ENCODE measurements around the gene PIM3.
A peak's percentile ranks its signal among the peaks of the same experiment; 100 is the strongest.

PIM3 gene

DNA sequence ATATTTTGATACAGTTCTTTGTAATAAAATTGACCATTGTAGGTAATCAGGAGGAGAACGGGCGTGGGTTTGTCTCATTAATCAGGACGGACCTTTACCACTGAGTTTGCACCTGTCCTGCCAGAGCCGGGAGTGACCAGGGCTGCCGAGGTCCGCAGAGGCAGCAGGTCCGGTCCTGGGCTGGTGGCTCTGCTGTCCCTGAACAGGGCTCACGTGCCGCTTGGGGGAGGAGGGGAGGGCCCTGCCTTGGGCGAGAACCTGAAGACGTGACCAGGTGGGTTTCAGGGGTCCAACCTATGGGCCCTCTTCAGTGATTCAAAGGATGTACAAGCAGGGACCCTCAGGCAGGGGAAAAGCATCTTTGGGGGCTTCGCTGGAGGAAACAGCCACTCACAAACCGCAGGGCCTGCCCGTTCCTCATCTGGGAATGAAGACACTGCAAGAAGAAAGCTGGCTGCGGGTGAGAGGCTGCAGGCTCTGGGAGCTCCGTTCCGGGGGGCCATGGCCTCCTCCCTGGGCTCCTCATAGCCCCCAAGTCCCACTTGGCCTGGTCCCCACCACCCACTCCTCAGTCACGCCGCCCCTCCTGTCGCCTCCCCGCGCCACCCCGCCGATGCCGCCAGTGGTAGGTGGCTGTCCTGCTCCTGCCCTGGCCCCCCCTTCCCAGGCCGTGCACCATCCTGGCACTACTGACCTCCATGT is 32.9 kb upstream of the PIM3 start:
- ChIA-PET CTCF (interaction anchor here (1.0 to 1.4 kb wide), 2 partner anchors 8 to 103 kb away, joined by 3 to 12 read pairs; no protein-coding TSS in a partner anchor), POLR2A (no interaction called here)
- TF ChIP-seq, protein P1, sequence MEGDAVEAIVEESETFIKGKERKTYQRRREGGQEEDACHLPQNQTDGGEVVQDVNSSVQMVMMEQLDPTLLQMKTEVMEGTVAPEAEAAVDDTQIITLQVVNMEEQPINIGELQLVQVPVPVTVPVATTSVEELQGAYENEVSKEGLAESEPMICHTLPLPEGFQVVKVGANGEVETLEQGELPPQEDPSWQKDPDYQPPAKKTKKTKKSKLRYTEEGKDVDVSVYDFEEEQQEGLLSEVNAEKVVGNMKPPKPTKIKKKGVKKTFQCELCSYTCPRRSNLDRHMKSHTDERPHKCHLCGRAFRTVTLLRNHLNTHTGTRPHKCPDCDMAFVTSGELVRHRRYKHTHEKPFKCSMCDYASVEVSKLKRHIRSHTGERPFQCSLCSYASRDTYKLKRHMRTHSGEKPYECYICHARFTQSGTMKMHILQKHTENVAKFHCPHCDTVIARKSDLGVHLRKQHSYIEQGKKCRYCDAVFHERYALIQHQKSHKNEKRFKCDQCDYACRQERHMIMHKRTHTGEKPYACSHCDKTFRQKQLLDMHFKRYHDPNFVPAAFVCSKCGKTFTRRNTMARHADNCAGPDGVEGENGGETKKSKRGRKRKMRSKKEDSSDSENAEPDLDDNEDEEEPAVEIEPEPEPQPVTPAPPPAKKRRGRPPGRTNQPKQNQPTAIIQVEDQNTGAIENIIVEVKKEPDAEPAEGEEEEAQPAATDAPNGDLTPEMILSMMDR (IDR thresholded peaks at IDR 0.05; ENCODE audit: control extremely low read depth, extremely low read depth, low read depth, missing control alignments), result no peak
- DNase-seq (ENCODE audit: extremely low spot score), result no peak

DNA sequence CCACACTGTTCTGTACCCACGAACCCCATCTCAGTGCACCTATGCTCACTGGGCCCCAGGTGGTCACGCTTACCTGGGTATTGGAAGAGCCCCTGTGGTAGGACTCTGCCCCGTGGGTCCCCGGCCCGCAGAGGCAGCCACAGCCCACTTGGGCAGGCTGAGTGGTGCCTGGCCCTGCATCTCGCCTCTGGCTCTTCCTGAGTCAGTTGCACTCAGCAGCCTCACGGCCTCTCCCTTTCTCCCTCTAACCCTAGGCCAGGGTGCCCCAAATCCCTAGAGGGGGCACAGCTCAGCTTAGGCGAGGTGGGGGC is 32.4 kb upstream of the PIM3 start:
- TF ChIP-seq, protein P1 (IDR thresholded peaks at IDR 0.05; ENCODE audit: control extremely low read depth, extremely low read depth, low read depth, missing control alignments), result no peak
- DNase-seq (ENCODE audit: extremely low spot score), result no peak
- POLR2A ChIA-PET, result no interaction called here
- CTCF ChIA-PET, result interaction anchor here (1.0 to 1.4 kb wide), 2 partner anchors 8 to 102 kb away, joined by 3 to 12 read pairs; no protein-coding TSS in a partner anchor

DNA sequence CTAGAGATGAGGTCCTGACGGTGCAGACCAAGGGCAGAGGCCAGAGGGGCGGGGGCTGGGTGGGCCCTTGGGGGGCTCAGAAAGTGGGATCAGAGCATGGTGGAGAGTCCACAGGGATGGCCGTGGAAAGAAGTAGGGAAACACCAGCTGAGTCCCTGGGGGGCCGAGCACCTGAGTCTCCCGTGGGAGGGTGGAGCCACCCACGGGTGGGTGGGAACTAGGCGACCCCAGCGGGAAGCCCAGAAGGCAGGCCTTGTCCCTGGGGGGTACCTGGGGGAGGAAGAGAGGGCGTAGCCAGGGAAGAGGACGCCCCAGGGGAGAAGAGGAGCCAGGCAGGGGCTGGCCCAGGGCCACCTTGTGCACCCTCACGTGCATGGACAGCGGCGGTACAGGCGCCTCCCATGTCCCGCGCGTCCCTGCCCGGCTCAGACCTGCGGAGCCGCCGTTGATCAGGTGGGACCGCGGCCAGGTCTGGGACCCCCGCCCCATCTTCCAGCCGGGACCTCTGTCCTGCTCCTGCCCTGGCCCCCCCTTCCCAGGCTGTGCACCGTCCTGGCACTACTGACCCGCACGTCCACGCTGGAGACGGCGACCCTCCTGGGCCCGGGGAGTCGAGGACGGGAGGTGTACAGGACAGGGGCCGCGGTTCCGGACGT is 31.9 kb upstream of the PIM3 start:
- no peak for DNase-seq (ENCODE audit: extremely low spot score)
- TF ChIP-seq, protein P1 (IDR thresholded peaks at IDR 0.05; ENCODE audit: control extremely low read depth, extremely low read depth, low read depth, missing control alignments), result no peak
- ChIA-PET CTCF (interaction anchor here (1.4 kb wide), 1 partner anchor 102 kb away, joined by 12 read pairs; no protein-coding TSS in a partner anchor), POLR2A (no interaction called here)

DNA sequence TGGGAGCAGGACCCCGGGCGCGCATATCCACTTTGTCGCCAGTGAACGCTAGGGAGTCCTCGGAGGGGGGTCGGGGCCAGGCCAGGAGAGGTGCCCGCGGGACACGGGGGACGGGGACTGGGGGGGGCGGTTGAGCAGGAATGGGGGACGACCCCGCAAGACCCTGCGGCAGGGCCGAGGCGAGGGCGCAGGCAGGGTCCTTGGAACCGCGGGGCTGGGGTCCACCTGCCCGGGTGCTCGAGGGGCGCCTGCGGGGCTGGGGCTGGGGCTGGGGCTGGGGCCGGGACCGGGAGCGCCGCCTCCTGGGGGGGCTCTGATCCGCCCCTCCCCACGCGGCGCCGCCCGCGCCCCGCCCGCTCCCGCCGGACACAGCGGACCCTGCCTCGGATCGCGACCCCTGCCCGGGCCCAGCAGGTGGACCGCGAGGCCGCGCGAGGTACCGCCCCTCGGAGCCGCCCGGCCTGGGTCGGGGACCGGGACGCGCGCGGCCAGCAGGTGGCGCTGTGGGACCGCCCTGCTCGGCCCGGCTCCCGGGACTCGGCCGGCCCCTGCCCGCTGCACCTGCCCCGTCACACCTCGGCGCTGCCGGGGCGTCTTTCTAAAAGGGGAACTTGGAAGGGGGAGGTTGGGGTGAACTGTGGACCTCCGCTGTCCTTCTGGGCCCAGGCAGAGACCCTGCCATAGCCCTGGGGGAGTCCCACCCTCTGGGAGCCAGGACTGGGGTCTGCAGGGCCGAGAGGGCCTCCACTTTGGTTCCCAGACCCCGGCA is 31.2 kb upstream of the PIM3 start:
- POLR2A ChIA-PET, result no interaction called here
- CTCF ChIA-PET, result interaction anchor here (0.9 to 5.3 kb wide), 18 partner anchors 23 to 279 kb away, joined by 3 to 90 read pairs (median 8); no protein-coding TSS in a partner anchor
- TF ChIP-seq, protein P1 (IDR thresholded peaks at IDR 0.05; ENCODE audit: control extremely low read depth, extremely low read depth, low read depth, missing control alignments), result peak; percentile 92
- DNase-seq (ENCODE audit: extremely low spot score), result peak; percentile 83

DNA sequence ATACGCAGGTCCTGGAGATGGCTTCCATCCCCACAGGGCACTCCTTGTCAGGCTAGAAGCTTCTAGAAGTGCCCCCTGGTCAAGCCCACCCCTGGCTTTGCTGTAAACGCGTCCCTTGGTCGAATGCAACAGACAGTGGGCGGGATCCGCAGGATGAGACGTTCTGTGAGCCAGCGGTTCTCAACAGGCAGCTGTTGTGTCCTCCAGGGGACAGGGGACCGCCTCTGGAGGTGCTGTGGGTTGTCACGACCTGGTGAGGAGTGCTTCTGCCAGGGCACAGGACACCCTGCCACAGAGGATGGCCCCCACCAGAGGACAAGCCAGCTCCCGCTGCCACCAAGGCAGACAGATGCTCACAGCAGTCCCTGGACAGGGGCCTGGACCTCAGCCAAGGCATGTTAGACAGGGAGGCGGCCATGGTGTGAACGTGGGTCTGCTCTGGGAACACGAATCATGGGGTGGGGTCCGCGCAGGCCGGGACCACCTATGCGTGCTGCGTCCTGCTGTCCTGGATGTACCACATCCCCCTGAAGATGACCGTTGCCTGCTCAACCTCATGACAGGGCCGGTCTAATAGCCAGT is 30.5 kb upstream of the PIM3 start:
- TF ChIP-seq, protein P1 (IDR thresholded peaks at IDR 0.05; ENCODE audit: control extremely low read depth, extremely low read depth, low read depth, missing control alignments), result no peak
- POLR2A ChIA-PET, result no interaction called here
- CTCF ChIA-PET, result interaction anchor here (0.9 to 5.3 kb wide), 33 partner anchors 10 to 285 kb away, joined by 3 to 90 read pairs (median 6); partner anchors contain the start of gene IL17REL
- DNase-seq (ENCODE audit: extremely low spot score), result no peak
